ENCODE measurements around the gene OTOS. TPM values are rescaled to one million over a fixed set of nuclear protein-coding genes. Genes with fewer than 3 reads are reported as not detected.

The OTOS gene
- total RNA-seq, 1 experiment from 2014 or later, result not detected

DNA sequence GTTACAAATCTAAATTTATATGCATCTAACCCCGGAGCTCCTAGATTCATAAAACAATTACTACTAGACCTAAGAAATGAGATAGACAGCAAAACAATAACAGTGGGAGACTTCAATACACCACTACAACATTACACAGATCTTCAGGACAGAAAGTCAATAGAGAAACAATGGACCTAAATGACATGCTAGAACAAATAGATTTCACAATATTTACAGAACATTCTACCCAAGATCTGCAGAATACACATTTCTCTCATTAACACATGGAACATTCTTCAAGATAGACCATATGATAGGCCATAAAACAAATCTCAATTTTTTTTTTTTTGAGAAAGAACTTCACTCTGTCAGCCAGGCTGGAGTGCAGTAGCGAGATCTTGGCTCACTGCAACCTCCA lies 42.1 kb downstream of the OTOS start:
- Histone ChIP-seq H3K36me3 (ENCODE audit: insufficient read depth, low read length, poor library complexity, severe bottlenecking) (no peaks in the 10 kb centered on the region), H3K27ac (ENCODE audit: low read depth, low read length, poor library complexity, severe bottlenecking) (no peak overlapping the region), H3K27me3 (replicated peaks; ENCODE audit: insufficient read depth, low read depth, low read length, poor library complexity) (peaks cover 100% of the 10 kb centered on the region), H3K9me3 (ENCODE audit: low read depth, low read length, poor library complexity, severe bottlenecking) (peaks cover 23% of the 10 kb centered on the region), H3K4me3 (ENCODE audit: low read depth, low read length, poor library complexity, severe bottlenecking) (no peak overlapping the region), H3K4me1 (ENCODE audit: insufficient read depth, low read length, poor library complexity, severe bottlenecking) (no peaks in the 10 kb centered on the region)
- ChIA-PET CTCF (no interaction called here), POLR2A (ENCODE audit: low non-redundant PET) (interaction anchor here (0.7 kb wide), 1 partner anchor 634 kb away, joined by 7 read pairs; no protein-coding TSS in a partner anchor)
- BruUV-seq (replicated peaks), result no TSS peak
- no peak for DNase-seq (ENCODE audit: low spot score)
- intact Hi-C loops (cut with micrococcal nuclease; ENCODE audit: unreplicated experiment), result no loop called here
- TF ChIP-seq EZH2 (IDR thresholded peaks at IDR 0.05; ENCODE audit: borderline replicate concordance, low read depth, low read length, poor library complexity, severe bottlenecking), result no peak
- TF ChIP-seq, protein P1, sequence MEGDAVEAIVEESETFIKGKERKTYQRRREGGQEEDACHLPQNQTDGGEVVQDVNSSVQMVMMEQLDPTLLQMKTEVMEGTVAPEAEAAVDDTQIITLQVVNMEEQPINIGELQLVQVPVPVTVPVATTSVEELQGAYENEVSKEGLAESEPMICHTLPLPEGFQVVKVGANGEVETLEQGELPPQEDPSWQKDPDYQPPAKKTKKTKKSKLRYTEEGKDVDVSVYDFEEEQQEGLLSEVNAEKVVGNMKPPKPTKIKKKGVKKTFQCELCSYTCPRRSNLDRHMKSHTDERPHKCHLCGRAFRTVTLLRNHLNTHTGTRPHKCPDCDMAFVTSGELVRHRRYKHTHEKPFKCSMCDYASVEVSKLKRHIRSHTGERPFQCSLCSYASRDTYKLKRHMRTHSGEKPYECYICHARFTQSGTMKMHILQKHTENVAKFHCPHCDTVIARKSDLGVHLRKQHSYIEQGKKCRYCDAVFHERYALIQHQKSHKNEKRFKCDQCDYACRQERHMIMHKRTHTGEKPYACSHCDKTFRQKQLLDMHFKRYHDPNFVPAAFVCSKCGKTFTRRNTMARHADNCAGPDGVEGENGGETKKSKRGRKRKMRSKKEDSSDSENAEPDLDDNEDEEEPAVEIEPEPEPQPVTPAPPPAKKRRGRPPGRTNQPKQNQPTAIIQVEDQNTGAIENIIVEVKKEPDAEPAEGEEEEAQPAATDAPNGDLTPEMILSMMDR (conservative IDR thresholded peaks at IDR 0.05; ENCODE audit: low read depth, low read length), result no peak

DNA sequence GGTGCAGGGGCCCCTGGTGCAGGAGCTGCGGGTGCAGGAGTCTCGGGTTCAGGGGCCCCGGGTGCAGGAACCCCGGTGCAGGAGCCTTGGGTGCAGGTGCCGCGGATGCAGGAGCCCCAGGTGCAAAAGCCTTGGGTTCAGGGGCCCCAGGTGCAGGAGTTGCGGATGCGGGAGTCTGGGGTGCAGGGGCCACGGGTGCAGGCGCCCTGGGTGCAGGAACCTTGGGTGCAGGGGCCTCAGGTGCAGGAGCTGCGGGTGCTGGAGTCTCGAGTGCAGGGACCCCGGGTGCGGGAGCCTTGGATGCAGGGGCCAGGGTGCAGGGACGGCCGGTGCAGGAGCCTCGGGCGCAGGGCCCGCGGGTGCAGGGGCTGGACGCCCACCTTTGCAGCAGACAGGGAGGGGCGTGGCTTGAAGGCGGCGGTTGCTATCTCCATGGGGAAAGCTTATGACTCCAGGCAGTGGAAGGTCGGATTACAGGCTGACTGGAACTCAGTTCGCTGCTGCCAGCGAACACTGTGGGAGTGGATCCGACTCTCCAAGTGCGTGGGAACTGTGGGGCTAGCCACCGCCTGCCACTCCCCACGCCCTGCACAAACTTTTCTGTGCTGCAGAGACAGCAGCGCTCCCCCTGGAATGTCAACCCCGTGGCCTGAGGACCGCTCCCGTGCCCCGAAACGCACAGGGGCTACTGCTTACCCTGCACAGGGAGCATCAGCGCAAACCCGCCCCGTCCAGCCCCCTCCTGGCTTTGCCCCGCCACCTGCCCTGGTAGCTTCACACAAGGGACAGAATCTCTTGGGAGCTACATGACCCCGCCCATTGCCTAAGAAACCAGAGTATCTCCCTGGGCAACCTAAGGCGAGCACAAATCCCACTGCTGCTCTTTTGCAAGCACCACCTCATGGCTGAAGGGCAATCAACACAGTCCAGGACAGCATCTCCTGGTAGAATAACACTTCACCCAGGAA lies 44.6 kb downstream of the OTOS start:
- peaks cover 91% of the 10 kb centered on the region for H3K27me3 ChIP-seq (replicated peaks; ENCODE audit: insufficient read depth, low read depth, low read length, poor library complexity)
- peaks cover 18% of the 10 kb centered on the region for H3K9me3 ChIP-seq (ENCODE audit: low read depth, low read length, poor library complexity, severe bottlenecking)
- ChIA-PET CTCF (no interaction called here), POLR2A (ENCODE audit: low non-redundant PET) (no interaction called here)
- intact Hi-C loops (cut with micrococcal nuclease; ENCODE audit: unreplicated experiment), result no loop called here
- H3K27ac ChIP-seq (ENCODE audit: low read depth, low read length, poor library complexity, severe bottlenecking), result no peak overlapping the region
- no peak overlapping the region for H3K4me3 ChIP-seq (ENCODE audit: low read depth, low read length, poor library complexity, severe bottlenecking)
- no peaks in the 10 kb centered on the region for H3K36me3 ChIP-seq (ENCODE audit: insufficient read depth, low read length, poor library complexity, severe bottlenecking)
- H3K4me1 ChIP-seq (ENCODE audit: insufficient read depth, low read length, poor library complexity, severe bottlenecking), result no peaks in the 10 kb centered on the region
- DNase-seq (ENCODE audit: low spot score), result no peak
- BruUV-seq (replicated peaks), result no TSS peak
- TF ChIP-seq, protein P1 (conservative IDR thresholded peaks at IDR 0.05; ENCODE audit: low read depth, low read length), result no peak
- no peak for TF ChIP-seq EZH2 (IDR thresholded peaks at IDR 0.05; ENCODE audit: borderline replicate concordance, low read depth, low read length, poor library complexity, severe bottlenecking)

DNA sequence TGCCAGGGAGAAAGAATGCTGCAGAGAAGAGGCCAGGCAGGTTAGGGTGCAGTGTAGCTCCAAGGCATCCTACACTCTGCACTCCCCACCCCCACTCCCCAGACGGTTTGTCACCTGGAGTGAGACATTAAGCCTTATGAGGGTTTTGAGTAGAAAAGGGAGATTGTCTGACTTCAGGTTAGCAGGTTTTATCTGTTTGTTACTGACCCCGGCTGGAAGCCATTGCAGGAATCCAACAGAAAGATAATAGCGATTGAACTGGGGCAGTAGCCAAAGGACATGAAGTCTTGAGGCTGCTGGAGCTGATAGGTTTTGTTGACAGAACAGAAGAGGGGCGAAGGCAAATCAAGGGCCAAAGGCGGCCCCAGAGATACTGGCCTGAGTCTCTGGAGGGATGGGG lies 51.2 kb downstream of the OTOS start:
- Histone ChIP-seq H3K4me3 (ENCODE audit: low read depth, low read length, poor library complexity, severe bottlenecking) (no peak overlapping the region), H3K4me1 (ENCODE audit: insufficient read depth, low read length, poor library complexity, severe bottlenecking) (no peaks in the 10 kb centered on the region), H3K9me3 (ENCODE audit: low read depth, low read length, poor library complexity, severe bottlenecking) (peaks cover 16% of the 10 kb centered on the region)

More for the DNA sequence above, 51.2 kb downstream of the OTOS start:
- TF ChIP-seq, protein P1 (conservative IDR thresholded peaks at IDR 0.05; ENCODE audit: low read depth, low read length), result no peak
- TF ChIP-seq EZH2 (IDR thresholded peaks at IDR 0.05; ENCODE audit: borderline replicate concordance, low read depth, low read length, poor library complexity, severe bottlenecking), result no peak
- Histone ChIP-seq H3K36me3 (ENCODE audit: insufficient read depth, low read length, poor library complexity, severe bottlenecking) (no peaks in the 10 kb centered on the region), H3K27ac (ENCODE audit: low read depth, low read length, poor library complexity, severe bottlenecking) (no peak overlapping the region), H3K27me3 (replicated peaks; ENCODE audit: insufficient read depth, low read depth, low read length, poor library complexity) (peaks cover 59% of the 10 kb centered on the region)
- ChIA-PET CTCF (no interaction called here), POLR2A (ENCODE audit: low non-redundant PET) (no interaction called here)
- intact Hi-C loops (cut with micrococcal nuclease; ENCODE audit: unreplicated experiment), result no loop called here
- BruUV-seq (replicated peaks), result no TSS peak
- DNase-seq (ENCODE audit: low spot score), result no peak

Other genes starting within 250 kb of the OTOS start
- gene NDUFA10, start 115.3 kb downstream of the OTOS start, total RNA-seq (2021), result 153 and 164 TPM in 2 replicates
- gene OR6B2, start 110.2 kb downstream of the OTOS start, total RNA-seq (2021), result not detected in 2 replicates
- gene OR6B3, start 87.1 kb downstream of the OTOS start, total RNA-seq (2021), result not detected in 2 replicates
- 119 and 136 TPM in 2 replicates for gene COPS9, start 4.4 kb downstream of the OTOS start, total RNA-seq (2021)

All from A673 (cell line).